ENCODE measurements around the gene RAB11FIP4.

The RAB11FIP4 gene

GRCh38 chr17:31525801-31526549 lies 134.5 kb downstream of the RAB11FIP4 start:
- DNase-seq (ENCODE audit: low read depth), result no peak

GRCh38 chr17:31527606-31528005 lies 136.1 kb downstream of the RAB11FIP4 start:
- DNase-seq (ENCODE audit: low read depth), result no peak

- DNase-seq (ENCODE audit: low read depth), result no peak
Measured at GRCh38 chr17:31528291-31528874, 136.9 kb downstream of the RAB11FIP4 start.

- no peak for DNase-seq (ENCODE audit: low read depth)
Measured at GRCh38 chr17:31529841-31530251, 138.4 kb downstream of the RAB11FIP4 start.

GRCh38 chr17:31530391-31530985 lies 139.0 kb downstream of the RAB11FIP4 start:
- DNase-seq (ENCODE audit: low read depth), result no peak

GRCh38 chr17:31531336-31531980 lies 140.0 kb downstream of the RAB11FIP4 start:
- no peak for DNase-seq (ENCODE audit: low read depth)

GRCh38 chr17:31532081-31532480 lies 140.6 kb downstream of the RAB11FIP4 start:
- DNase-seq (ENCODE audit: low read depth), result no peak

GRCh38 chr17:31532526-31532925 lies 141.1 kb downstream of the RAB11FIP4 start:
- DNase-seq (ENCODE audit: low read depth), result no peak

- no peak for DNase-seq (ENCODE audit: low read depth)
Measured at GRCh38 chr17:31533546-31534155, 142.2 kb downstream of the RAB11FIP4 start.

GRCh38 chr17:31534223-31534888 lies 142.9 kb downstream of the RAB11FIP4 start:
- no peak for DNase-seq (ENCODE audit: low read depth)

- DNase-seq (ENCODE audit: low read depth), result no peak
Measured at GRCh38 chr17:31535581-31535981, 144.1 kb downstream of the RAB11FIP4 start.

- no peak for DNase-seq (ENCODE audit: low read depth)
Measured at GRCh38 chr17:31536451-31536850, 145.0 kb downstream of the RAB11FIP4 start.

- no peak for DNase-seq (ENCODE audit: low read depth)
Measured at GRCh38 chr17:31537565-31538011, 146.1 kb downstream of the RAB11FIP4 start.

- DNase-seq (ENCODE audit: low read depth), result no peak
Measured at GRCh38 chr17:31538080-31538762, 146.7 kb downstream of the RAB11FIP4 start.

GRCh38 chr17:31540602-31541307 lies 149.3 kb downstream of the RAB11FIP4 start:
- DNase-seq (ENCODE audit: low read depth), result no peak

- DNase-seq (ENCODE audit: low read depth), result no peak
Measured at GRCh38 chr17:31541559-31541958, 150.1 kb downstream of the RAB11FIP4 start.

GRCh38 chr17:31544186-31544585 lies 152.7 kb downstream of the RAB11FIP4 start:
- DNase-seq (ENCODE audit: low read depth), result no peak

GRCh38 chr17:31546650-31547049 lies 155.2 kb downstream of the RAB11FIP4 start:
- no peak for DNase-seq (ENCODE audit: low read depth)

- DNase-seq (ENCODE audit: low read depth), result no peak
Measured at GRCh38 chr17:31548709-31549108, 157.2 kb downstream of the RAB11FIP4 start.

GRCh38 chr17:31549121-31549524 lies 157.6 kb downstream of the RAB11FIP4 start:
- DNase-seq (ENCODE audit: low read depth), result no peak
